IMR-90 (cell line): ENCODE results near the gene SHROOM3. TPM values are rescaled to one million over a fixed set of nuclear protein-coding genes. Genes with fewer than 3 reads are reported as not detected.

Source experiments
- ATAC-seq: fragments of 200-7000 bp; cut with Tn5 transposase; 2 replicates; pipeline ENCODE4 v1.9.1; 2020; ENCODE audit warnings: low read depth, mild to moderate bottlenecking, moderate library complexity
- BruUV-seq: library from RNA; stranded (reverse); fragments of 400-500 nt; replicated peaks from 2 replicates; lab custom pipeline; 2021; lab: Mats Ljungman, UMichigan
- CTCF ChIA-PET: fragments of 300-600 bp; formaldehyde crosslinking; extraction: SDS; loops from one replicate; lab custom pipeline; 2021; ENCODE audit warnings: antibody characterized with exemption; lab: Yijun Ruan, JAX
- POLR2A ChIA-PET: fragments of 300-600 bp; sonication (Branson Sonifier 250); formaldehyde crosslinking; loops from one replicate; lab custom pipeline; 2022; ENCODE audit warnings: antibody characterized with exemption; ENCODE audit not compliant: unreplicated experiment; lab: Charles Lee
- DNase-seq: peaks from one replicate; pipeline ENCODE4 v3.0.0; 2013
- H2AFZ ChIP-seq: replicated peaks from 2 replicates; pipeline ENCODE3; 2013; ENCODE audit warnings: low read length, mild to moderate bottlenecking; ENCODE audit not compliant: poor library complexity
- H2AK5ac ChIP-seq: 2 replicates; pipeline ENCODE4 v1.6.1; 2013; ENCODE audit warnings: low read depth, low read length, inconsistent platforms
- H2AK9ac ChIP-seq: replicated peaks from 2 replicates; pipeline ENCODE3; 2013; ENCODE audit warnings: mild to moderate bottlenecking, low read depth, low read length, moderate library complexity; ENCODE audit not compliant: poor library complexity
- H2BK120ac ChIP-seq: 2 replicates; pipeline ENCODE4 v1.6.1; 2013; ENCODE audit warnings: low read depth, low read length, inconsistent platforms
- H2BK15ac ChIP-seq: 3 replicates; pipeline ENCODE4 v1.6.1; 2013; ENCODE audit warnings: low read depth, low read length, inconsistent platforms
- H2BK20ac ChIP-seq: 2 replicates; pipeline ENCODE4 v1.6.1; 2013; ENCODE audit warnings: low read depth, mild to moderate bottlenecking, inconsistent platforms, low read length, moderate library complexity
- H2BK5ac ChIP-seq: 2 replicates; pipeline ENCODE4 v1.6.1; 2013; ENCODE audit warnings: mild to moderate bottlenecking, low read depth, low read length, inconsistent platforms; ENCODE audit not compliant: poor library complexity, severe bottlenecking
- H3K14ac ChIP-seq: replicated peaks from 2 replicates; pipeline ENCODE4 v1.6.1; 2013; ENCODE audit warnings: low read depth, low read length, inconsistent platforms
- H3K18ac ChIP-seq: 2 replicates; pipeline ENCODE4 v1.6.1; 2013; ENCODE audit warnings: low read depth, low read length, control low read depth
- H3K23ac ChIP-seq: 2 replicates; pipeline ENCODE4 v1.6.1; 2013; ENCODE audit warnings: low read depth, low read length, inconsistent platforms
- H3K27ac ChIP-seq: 2 replicates; pipeline ENCODE4 v1.5.1; 2013; ENCODE audit warnings: mild to moderate bottlenecking, control low read depth, low read length; ENCODE audit not compliant: insufficient read depth
- H3K27me3 ChIP-seq: 2 replicates; pipeline ENCODE4 v1.6.1; 2013; ENCODE audit warnings: low read length; ENCODE audit not compliant: control insufficient read depth, insufficient read depth
- H3K36me3 ChIP-seq: 2 replicates; pipeline ENCODE4 v1.6.1; 2013; ENCODE audit warnings: low read length, mixed read lengths; ENCODE audit not compliant: control insufficient read depth, insufficient read depth
- H3K4ac ChIP-seq: 2 replicates; pipeline ENCODE4 v1.6.1; 2013; ENCODE audit warnings: low read depth, low read length, inconsistent platforms
- H3K4me1 ChIP-seq: 2 replicates; pipeline ENCODE4 v1.6.1; 2013; ENCODE audit warnings: low read length, mixed read lengths; ENCODE audit not compliant: control insufficient read depth, insufficient read depth
- H3K4me2 ChIP-seq: 2 replicates; pipeline ENCODE4 v1.6.1; 2013; ENCODE audit warnings: low read depth, mild to moderate bottlenecking, control low read depth, low read length, moderate library complexity
- H3K4me3 ChIP-seq: 2 replicates; pipeline ENCODE4 v1.5.1; 2013; ENCODE audit warnings: low read depth, mild to moderate bottlenecking, control low read depth, low read length, moderate library complexity; ENCODE audit not compliant: insufficient read depth
- H3K56ac ChIP-seq: 2 replicates; pipeline ENCODE4 v1.6.1; 2013; ENCODE audit warnings: low read length, inconsistent platforms; ENCODE audit not compliant: insufficient read depth; ENCODE audit errors: extremely low read depth
- H3K79me1 ChIP-seq, 2 experiments: 2 replicates each; pipeline ENCODE4 v1.6.1; 2013; ENCODE audit warnings: low read length in 2 of 2, inconsistent platforms in 1 of 2, low read depth in 1 of 2
- H3K9ac ChIP-seq: 2 replicates; pipeline ENCODE4 v1.6.1; 2013; ENCODE audit warnings: low read depth, low read length, control low read depth
- H3K9me1 ChIP-seq: 2 replicates; pipeline ENCODE4 v1.6.1; 2013; ENCODE audit warnings: low read length, inconsistent platforms; ENCODE audit not compliant: insufficient read depth
- H3K9me3 ChIP-seq: 2 replicates; pipeline ENCODE4 v1.6.1; 2013; ENCODE audit warnings: low read length; ENCODE audit not compliant: control insufficient read depth, insufficient read depth
- H4K20me1 ChIP-seq: 2 replicates; pipeline ENCODE4 v1.6.1; 2013; ENCODE audit warnings: low read length, inconsistent platforms; ENCODE audit not compliant: insufficient read depth
- H4K5ac ChIP-seq: 2 replicates; pipeline ENCODE4 v1.6.1; 2013; ENCODE audit warnings: mild to moderate bottlenecking, low read depth, low read length, control low read depth
- H4K8ac ChIP-seq, 2 experiments: 2 replicates each; pipeline ENCODE4 v1.6.1; 2013; ENCODE audit warnings: low read depth in 2 of 2, low read length in 2 of 2, control low read depth in 1 of 2, inconsistent platforms in 1 of 2
- H4K91ac ChIP-seq: 2 replicates; pipeline ENCODE4 v1.6.1; 2013; ENCODE audit warnings: low read depth, low read length, inconsistent platforms; ENCODE audit not compliant: insufficient read depth
- BHLHE40 ChIP-seq: fragments of 150-350 bp; IDR thresholded peaks from 2 replicates; pipeline ENCODE4 v1.6.1; 2016; ENCODE audit warnings: mild to moderate bottlenecking, low read depth, low read length
- CHD1 ChIP-seq: IDR thresholded peaks from 2 replicates; pipeline ENCODE4 v1.6.1; 2012; ENCODE audit warnings: low read depth, low read length, improper control_type of control experiment
- CTCF ChIP-seq: conservative IDR thresholded peaks from 2 replicates; pipeline ENCODE4 v1.5.1; 2012; ENCODE audit warnings: mild to moderate bottlenecking, low read depth, low read length, improper control_type of control experiment
- FOS ChIP-seq: fragments of 150-350 bp; IDR thresholded peaks from 2 replicates; pipeline ENCODE4 v1.6.1; 2016; ENCODE audit warnings: low read depth, low read length
- MAZ ChIP-seq: IDR thresholded peaks from 2 replicates; pipeline ENCODE4 v1.6.1; 2012; ENCODE audit warnings: low read depth, mild to moderate bottlenecking, low read length, improper control_type of control experiment, moderate library complexity, borderline replicate concordance
- MXI1 ChIP-seq: IDR thresholded peaks from 2 replicates; pipeline ENCODE4 v1.6.1; 2012; ENCODE audit warnings: low read depth, mild to moderate bottlenecking, low read length, moderate library complexity, borderline replicate concordance
- POLR2A ChIP-seq: IDR thresholded peaks from 2 replicates; pipeline ENCODE4 v1.6.1; 2012; ENCODE audit warnings: mild to moderate bottlenecking, low read depth, low read length
- RAD21 ChIP-seq: IDR thresholded peaks from 2 replicates; pipeline ENCODE4 v1.6.1; 2012; ENCODE audit warnings: low read length, improper control_type of control experiment
- RCOR1 ChIP-seq: IDR thresholded peaks from 2 replicates; pipeline ENCODE4 v1.6.1; 2012; ENCODE audit warnings: mild to moderate bottlenecking, low read length, improper control_type of control experiment; ENCODE audit not compliant: insufficient replicate concordance
- RFX5 ChIP-seq: IDR thresholded peaks from 2 replicates; pipeline ENCODE4 v1.8.0; 2012; ENCODE audit warnings: low read depth, mild to moderate bottlenecking, low read length, moderate library complexity
- SMC3 ChIP-seq: fragments of 150-350 bp; IDR thresholded peaks from 2 replicates; pipeline ENCODE4 v1.6.1; 2016; ENCODE audit warnings: low read depth, mild to moderate bottlenecking, antibody characterized with exemption, low read length, moderate library complexity
- USF2 ChIP-seq: fragments of 150-350 bp; IDR thresholded peaks from 2 replicates; pipeline ENCODE4 v1.6.1; 2017; ENCODE audit warnings: mild to moderate bottlenecking, antibody characterized with exemption, low read length, low read depth
- WGBS, 2 experiments: methylation state at CpG; one replicate each; pipeline versions ENCODE4 v1.1.5 to v1.1.7; 2013; ENCODE audit warnings: missing lambda C conversion rate in 2 of 2; ENCODE audit not compliant: insufficient read length in 1 of 2; ENCODE audit errors: extremely low coverage in 2 of 2; 5-methylcytosine and 5-hydroxymethylcytosine counted together
- dilution Hi-C: fragments of 300-500 bp; cut with HindIII; formaldehyde crosslinking; loops from one replicate; pipeline ENCODE4 v1.14.3; 2018; ENCODE audit warnings: low sequenced_read_pairs; ENCODE audit not compliant: unreplicated experiment
- in situ Hi-C: fragments of 300-500 bp; cut with MboI; formaldehyde crosslinking; loops from 3 replicates; pipeline ENCODE4 v1.14.3; 2019; ENCODE audit warnings: low sequenced_read_pairs, inconsistent platforms, mixed read lengths
- intact Hi-C: fragments of 100-400 bp; cut with micrococcal nuclease; formaldehyde crosslinking; loops from 2 replicates; pipeline ENCODE4 v1.10.0; 2022
- polyA plus RNA-seq, 3 experiments: library from polyadenylated mRNA; depleted of rRNA; stranded (reverse); fragments of >200 nt; gene quantifications; 2 replicates each; pipeline ENCODE4 v1.2.3, GENCODE V29; 2012; ENCODE audit warnings: low replicate concordance in 1 of 3
- total RNA-seq: library from RNA; depleted of rRNA; stranded (reverse); fragments of >200 nt; gene quantifications from 2 replicates; pipeline ENCODE4 v1.2.3, GENCODE V29; 2012
- TF ChIP-seq, protein P1 (sequence below): fragments of 150-350 bp; IDR thresholded peaks from 2 replicates; pipeline ENCODE4 v1.6.1; 2016; ENCODE audit warnings: low read depth, mild to moderate bottlenecking, low read length, moderate library complexity, borderline replicate concordance

Gene SHROOM3
- total and polyA plus RNA-seq, 2 of the 4 experiments (the other 2 are of a cell fraction) = 10.8 to 19.5 TPM

DNA sequence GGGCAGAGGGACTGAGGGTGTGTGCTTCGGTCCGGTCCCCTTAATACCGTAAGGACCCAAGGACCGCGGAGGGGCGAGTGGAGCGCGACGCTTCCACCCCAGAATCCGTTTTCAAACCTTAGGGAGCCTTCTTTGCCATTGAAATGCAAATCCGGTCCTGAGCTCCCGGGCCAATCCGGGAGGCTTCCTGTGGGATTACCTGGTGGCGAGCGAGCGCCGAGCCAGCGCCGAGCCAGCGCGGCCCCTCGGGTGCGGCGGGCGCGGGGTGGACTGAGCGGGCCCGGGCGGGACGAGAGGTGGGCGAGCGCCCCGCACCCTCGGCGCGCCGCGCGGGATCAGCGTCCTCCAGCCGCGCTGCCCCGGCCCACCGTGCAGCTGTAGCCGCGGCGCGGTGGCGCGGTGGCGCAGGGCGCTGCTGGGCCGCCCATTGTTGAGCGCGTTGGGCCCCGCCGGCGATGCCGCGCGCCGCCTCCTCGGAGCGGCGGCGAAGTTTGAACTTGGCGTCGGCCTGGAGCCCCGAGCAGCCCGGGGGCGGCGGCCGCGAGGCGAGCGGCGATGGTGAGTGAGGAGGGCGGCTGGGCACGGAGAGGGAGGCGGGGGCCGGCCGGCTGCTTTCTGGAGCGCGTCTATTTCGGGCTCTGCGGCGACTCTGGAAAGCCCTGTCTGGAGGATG lies 254.3 kb downstream of the SHROOM3 start:
- H3K14ac ChIP-seq = peak overlapping the region; percentile 98
- peaks cover 20 to 35% of the 10 kb centered on the region in 2 experiments; a peak in 3 of 4 replicates for H3K79me1 ChIP-seq
- peak overlapping the region; percentile 91 for H2AK9ac ChIP-seq
- H3K27me3 ChIP-seq = no peaks in the 10 kb centered on the region
- dilution Hi-C loops (no loop called here), intact Hi-C loops (loop anchor here (1.0 kb wide), 1 partner anchor 178 kb away; no protein-coding TSS in a partner anchor), in situ Hi-C loops (no loop called here)
- H3K4me1 ChIP-seq = peaks cover 12% of the 10 kb centered on the region
- H2BK5ac ChIP-seq = peak overlapping the region; percentile 94
- H2BK15ac ChIP-seq = peak overlapping the region; percentile 86; the same call in 2 of the 3 replicates
- ATAC-seq = peak; percentile 92
- no peaks in the 10 kb centered on the region for H3K9me3 ChIP-seq
- H3K56ac ChIP-seq = peak overlapping the region; percentile 90
- BruUV-seq = no TSS peak
- peak overlapping the region; percentile 95 for H2BK120ac ChIP-seq
- H3K4me2 ChIP-seq = peak overlapping the region; percentile 95
- DNase-seq = peak; percentile 28
- no peaks in the 10 kb centered on the region; the same call in 1 of the 2 replicates for H4K20me1 ChIP-seq
- peak overlapping the region; percentile 97 for H3K4me3 ChIP-seq
- peak overlapping the region; percentile 92 for H3K18ac ChIP-seq
- peak overlapping the region; percentile 97 for H3K4ac ChIP-seq
- peaks cover 6% of the 10 kb centered on the region for H3K9me1 ChIP-seq
- H3K23ac ChIP-seq = peak overlapping the region; percentile 98
- WGBS, 2 experiments = 0% methylated on average over 29 of the region's 87 CpGs; no CpG with 5 or more reads in 1 of the 2 experiments
- H3K27ac ChIP-seq = peak overlapping the region; percentile 99
- H4K8ac ChIP-seq = peak overlapping the region; percentile 56 to 88; a peak in 3 of 4 replicates
- H3K36me3 ChIP-seq = no peaks in the 10 kb centered on the region
- ChIA-PET CTCF (interaction anchor here (0.6 to 0.9 kb wide), 2 partner anchors 15 to 170 kb away, joined by 4 to 6 read pairs; no protein-coding TSS in a partner anchor), POLR2A (interaction anchor here (0.6 kb wide), 1 partner anchor 293 kb away, joined by 4 read pairs; no protein-coding TSS in a partner anchor)
- peak overlapping the region; percentile 98 for H4K5ac ChIP-seq
- peak overlapping the region; percentile 99 for H3K9ac ChIP-seq
- H4K91ac ChIP-seq = peak overlapping the region; percentile 84
- H2AFZ ChIP-seq = peak overlapping the region; percentile 92
- peak overlapping the region; percentile 81; the same call in 1 of the 2 replicates for H2BK20ac ChIP-seq
- peak overlapping the region; percentile 53; the same call in 1 of the 2 replicates for H2AK5ac ChIP-seq
- TF ChIP-seq FOS (no peak), CHD1 (no peak), MAZ (no peak), RCOR1 (no peak), USF2 (no peak), CTCF (peak; percentile 3; the same call in 1 of the 2 replicates), RFX5 (no peak), MXI1 (peak; percentile 63), POLR2A (peak; percentile 30; the same call in 1 of the 2 replicates), SMC3 (no peak), RAD21 (peak; percentile 26; the same call in 1 of the 2 replicates), BHLHE40 (no peak)
- TF ChIP-seq, protein P1, sequence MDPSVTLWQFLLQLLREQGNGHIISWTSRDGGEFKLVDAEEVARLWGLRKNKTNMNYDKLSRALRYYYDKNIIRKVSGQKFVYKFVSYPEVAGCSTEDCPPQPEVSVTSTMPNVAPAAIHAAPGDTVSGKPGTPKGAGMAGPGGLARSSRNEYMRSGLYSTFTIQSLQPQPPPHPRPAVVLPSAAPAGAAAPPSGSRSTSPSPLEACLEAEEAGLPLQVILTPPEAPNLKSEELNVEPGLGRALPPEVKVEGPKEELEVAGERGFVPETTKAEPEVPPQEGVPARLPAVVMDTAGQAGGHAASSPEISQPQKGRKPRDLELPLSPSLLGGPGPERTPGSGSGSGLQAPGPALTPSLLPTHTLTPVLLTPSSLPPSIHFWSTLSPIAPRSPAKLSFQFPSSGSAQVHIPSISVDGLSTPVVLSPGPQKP = no peak
